Measurements from ENCODE around the gene FXYD1. TPM values are rescaled to one million over a fixed set of nuclear protein-coding genes. Genes with fewer than 3 reads are reported as not detected.

FXYD1 gene
- total RNA-seq, 1 experiment from 2014 or later: not detected

DNA sequence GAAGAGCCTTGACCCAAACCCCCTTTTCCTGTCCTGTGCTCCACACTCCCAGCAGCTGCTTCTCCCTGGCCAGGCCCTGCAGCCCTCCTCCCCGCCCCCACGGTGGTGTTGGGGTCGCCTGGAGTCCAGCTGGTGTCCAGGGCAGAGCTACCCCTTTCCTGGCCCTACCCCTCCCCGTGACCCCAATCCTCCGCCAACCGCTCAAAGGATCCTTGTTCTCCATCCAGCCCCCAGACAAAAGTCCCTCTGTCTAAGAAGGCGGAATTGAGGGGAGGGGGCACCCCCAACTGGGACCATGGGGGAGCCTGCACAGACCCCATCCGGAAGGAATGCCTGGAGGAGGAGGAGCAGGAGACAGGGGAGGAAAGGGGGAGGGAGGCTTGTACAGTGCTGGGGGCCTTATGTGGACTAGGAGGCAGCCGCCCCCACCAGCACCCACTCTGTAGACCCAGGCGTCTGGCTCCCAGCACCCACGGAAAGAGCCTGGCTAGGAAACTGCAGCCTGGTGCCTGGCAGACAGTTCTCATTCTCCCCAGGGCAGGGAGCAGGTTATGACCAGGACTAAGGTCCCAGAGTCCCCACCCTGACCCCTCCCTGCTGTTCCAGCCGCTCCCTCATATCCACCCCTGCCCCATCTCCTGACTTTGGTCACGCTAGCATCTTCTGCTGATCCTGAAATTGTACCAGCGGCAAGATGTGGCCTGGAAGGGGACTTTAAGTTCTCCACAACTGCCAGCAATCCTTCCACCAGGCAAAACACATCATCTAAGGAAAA, 23.3 kb upstream of the FXYD1 start, which contains the start of gene FXYD3:
FXYD3 (plus strand) TSS at position 647 of the 775 bp plus-strand sequence. CDS start 3,554 bp downstream, outside the sequence.
- Histone ChIP-seq H3K27me3 (replicated peaks) (no peaks in the 10 kb centered on the region), H3K27ac (no peak within 1 kb of the TSS), H3K9me3 (replicated peaks) (no peaks in the 10 kb centered on the region), H3K4me3 (no peak within 1 kb of the TSS), H3K4me1 (replicated peaks) (no peaks in the 10 kb centered on the region), H3K36me3 (no peaks in the 10 kb centered on the region)
- DNase-seq (ENCODE audit: low read depth in 1 of 2, low spot score in 2 of 2): no peak

DNA sequence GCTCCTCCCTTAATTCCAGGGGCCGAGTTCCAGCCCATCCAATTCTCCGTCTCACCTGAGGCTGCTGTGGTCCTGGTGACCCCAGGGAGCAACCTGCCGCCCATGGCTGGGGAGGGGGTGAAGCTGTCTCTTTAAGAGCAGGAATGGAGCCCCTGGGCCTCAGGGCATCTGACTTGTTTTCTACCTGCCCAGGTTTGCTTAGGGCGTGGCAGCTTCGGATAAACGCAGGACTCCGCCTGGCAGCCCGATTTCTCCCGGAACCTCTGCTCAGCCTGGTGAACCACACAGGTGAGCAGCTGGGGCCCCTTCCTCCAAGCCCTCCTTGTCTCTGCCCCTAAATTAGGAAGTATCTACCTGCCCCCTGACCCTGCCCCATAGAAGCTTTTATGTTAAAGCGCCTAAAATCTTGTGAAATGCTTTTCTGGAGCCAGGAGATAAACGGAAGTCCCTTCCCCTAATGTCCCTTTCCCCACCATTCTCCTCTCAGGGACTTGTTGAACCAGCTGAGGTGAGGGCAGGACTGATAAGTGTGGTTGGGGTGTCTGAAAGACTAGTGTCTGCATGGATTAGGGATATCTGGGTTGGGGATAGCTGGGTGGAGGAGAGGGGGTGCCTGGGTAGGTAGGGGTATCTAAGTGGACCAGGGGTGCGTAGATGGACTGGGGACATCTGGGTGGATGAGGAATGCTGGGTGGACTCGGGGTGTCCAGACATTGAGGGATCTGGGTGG, 22.4 kb upstream of the FXYD1 start:
- no peak overlapping the region for H3K27ac ChIP-seq
- H3K36me3 ChIP-seq: no peaks in the 10 kb centered on the region
- no peaks in the 10 kb centered on the region for H3K27me3 ChIP-seq (replicated peaks)
- DNase-seq (ENCODE audit: low read depth in 1 of 2, low spot score in 2 of 2): no peak
- no peaks in the 10 kb centered on the region for H3K4me1 ChIP-seq (replicated peaks)
- no peak overlapping the region for H3K4me3 ChIP-seq
- no peaks in the 10 kb centered on the region for H3K9me3 ChIP-seq (replicated peaks)

DNA sequence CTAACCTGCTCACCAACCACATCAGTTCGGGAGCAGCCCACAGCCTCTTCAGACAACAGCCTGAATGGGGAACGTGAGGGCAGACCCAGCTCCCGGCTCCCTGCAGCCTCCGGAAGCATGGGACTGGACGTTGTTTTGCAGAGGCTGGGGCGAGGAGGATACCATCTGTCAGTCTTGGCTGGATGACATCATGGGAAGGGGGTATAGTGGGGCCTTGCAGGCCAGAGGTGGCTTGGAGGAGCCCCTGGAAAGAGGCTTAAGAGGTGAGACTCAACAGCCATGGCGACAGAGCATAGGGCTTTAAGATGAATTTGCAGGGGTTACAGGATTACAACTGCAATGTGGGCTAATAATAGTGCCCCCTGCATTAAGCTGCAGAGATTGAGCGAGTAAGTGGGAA, 21.5 kb upstream of the FXYD1 start:
- no peaks in the 10 kb centered on the region for H3K9me3 ChIP-seq (replicated peaks)
- no peak overlapping the region for H3K27ac ChIP-seq
- no peaks in the 10 kb centered on the region for H3K36me3 ChIP-seq
- no peak overlapping the region for H3K4me3 ChIP-seq
- H3K4me1 ChIP-seq (replicated peaks): no peaks in the 10 kb centered on the region
- H3K27me3 ChIP-seq (replicated peaks): no peaks in the 10 kb centered on the region
- DNase-seq (ENCODE audit: low read depth in 1 of 2, low spot score in 2 of 2): no peak

DNA sequence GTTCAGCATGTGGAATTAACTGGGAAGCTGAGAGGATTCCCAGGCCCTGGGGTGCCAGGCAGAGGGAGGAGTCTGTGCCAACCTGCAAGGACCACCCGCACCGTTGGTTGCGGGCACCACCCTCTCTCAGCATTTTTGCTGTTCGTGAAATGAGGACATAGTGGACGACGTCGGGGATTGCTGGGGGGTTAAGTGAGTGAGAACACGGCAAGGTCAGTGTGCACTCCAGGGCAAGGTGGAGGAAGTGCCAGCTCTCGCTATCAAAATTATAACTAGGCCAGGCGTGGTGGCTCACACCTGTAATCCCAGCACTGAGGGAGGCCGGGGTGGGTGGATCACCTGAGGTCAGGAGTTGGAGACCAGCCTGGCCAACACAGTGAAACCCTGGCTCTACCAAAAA, 20.8 kb upstream of the FXYD1 start:
- no peaks in the 10 kb centered on the region for H3K36me3 ChIP-seq

DNA sequence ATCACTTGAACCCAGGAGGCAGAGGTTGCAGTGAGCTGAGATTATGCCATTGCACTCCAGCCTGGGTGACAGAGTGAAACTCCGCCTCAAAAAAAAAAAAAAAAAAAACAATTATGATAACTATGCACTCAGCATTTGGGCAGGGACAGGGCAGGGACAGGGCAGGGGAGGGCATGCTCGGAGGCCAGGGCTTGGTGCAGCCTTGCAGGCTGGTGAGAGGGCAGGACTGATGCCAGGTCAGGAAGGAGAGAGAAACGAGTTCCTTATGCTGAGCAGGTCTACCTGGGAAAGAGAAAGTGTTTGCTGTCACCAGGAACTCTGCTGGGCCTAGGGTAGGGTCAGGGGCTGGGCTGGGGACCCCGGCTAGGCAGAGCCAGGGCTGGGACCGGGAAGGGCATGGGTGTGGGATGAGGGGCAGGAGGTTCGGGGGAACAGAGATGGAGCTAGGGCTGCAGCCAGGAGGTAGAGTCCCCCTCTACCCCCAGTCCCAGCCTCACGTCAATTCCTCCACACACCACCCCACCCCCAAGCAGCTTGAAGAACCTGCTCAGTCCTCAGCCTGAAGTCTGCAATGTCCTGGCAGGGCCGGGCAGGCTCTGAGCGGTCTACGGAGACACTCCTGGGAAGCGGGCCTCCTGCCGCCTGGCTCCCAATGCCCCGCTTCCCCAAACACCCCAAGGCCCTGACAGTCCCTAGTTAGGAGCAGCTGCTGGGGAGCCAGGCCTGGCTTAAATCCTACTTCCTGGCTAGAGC, 20.2 kb upstream of the FXYD1 start:
- no peak overlapping the region for H3K4me3 ChIP-seq
- H3K27ac ChIP-seq: no peak overlapping the region
- H3K27me3 ChIP-seq (replicated peaks): no peaks in the 10 kb centered on the region
- no peaks in the 10 kb centered on the region for H3K36me3 ChIP-seq
- no peaks in the 10 kb centered on the region for H3K4me1 ChIP-seq (replicated peaks)
- no peak for DNase-seq (ENCODE audit: low read depth in 1 of 2, low spot score in 2 of 2)
- H3K9me3 ChIP-seq (replicated peaks): no peaks in the 10 kb centered on the region

More for the DNA sequence above, 20.8 kb upstream of the FXYD1 start:
- Histone ChIP-seq H3K4me3 (no peak overlapping the region), H3K4me1 (replicated peaks) (no peaks in the 10 kb centered on the region), H3K27ac (no peak overlapping the region), H3K27me3 (replicated peaks) (no peaks in the 10 kb centered on the region), H3K9me3 (replicated peaks) (no peaks in the 10 kb centered on the region)
- no peak for DNase-seq (ENCODE audit: low read depth in 1 of 2, low spot score in 2 of 2)

DNA sequence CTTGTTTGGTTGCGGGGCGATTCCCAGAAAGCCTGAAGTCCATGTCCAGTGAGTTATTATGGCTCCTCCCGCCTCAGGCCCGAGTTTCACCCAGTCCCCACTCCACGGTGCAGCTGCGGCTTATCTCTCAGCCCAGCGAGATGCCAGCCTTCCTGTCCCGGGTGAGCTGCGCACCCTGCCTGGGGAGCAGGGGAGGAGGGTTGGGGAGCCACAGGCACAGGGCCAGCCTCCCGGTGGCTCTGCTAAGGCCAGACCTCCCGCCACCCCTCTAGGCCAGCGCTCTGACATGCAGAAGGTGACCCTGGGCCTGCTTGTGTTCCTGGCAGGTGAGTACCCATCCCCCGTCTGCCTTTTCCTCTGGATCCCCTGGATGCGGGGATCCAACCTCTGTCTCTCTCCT, 19.5 kb upstream of the FXYD1 start:
- Histone ChIP-seq H3K4me3 (no peak overlapping the region), H3K27ac (no peak overlapping the region), H3K27me3 (replicated peaks) (no peaks in the 10 kb centered on the region), H3K36me3 (no peaks in the 10 kb centered on the region), H3K9me3 (replicated peaks) (no peaks in the 10 kb centered on the region), H3K4me1 (replicated peaks) (peaks cover 2% of the 10 kb centered on the region)
- no peak for DNase-seq (ENCODE audit: low read depth in 1 of 2, low spot score in 2 of 2)

DNA sequence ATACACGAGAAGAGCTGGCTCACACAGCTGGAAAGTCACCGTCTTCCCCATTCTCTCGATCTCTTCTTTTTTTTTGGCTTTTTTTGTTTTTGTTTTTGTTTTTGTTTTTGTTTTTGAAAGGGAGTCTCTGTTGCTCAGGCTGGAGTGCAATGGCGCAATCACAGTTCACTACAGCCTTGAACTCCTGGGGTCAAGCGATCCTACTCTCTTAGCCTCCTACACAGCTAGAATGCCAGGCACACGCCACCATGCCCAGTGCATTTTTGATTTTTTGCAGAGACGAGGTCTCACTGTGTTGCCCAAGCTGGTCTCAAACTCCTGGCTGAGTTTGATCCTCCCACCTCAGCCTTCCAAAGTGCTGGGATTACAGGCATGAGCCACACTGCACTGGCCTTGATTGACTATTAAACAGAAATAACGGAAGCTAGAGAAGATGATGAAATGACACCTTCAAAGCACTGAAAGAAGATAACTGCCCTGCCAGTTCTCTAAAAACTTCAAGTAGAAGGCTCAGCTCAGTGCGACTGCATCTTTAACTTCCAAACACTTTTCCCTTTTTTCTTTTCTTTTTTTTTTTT, 19.0 kb upstream of the FXYD1 start:
- peaks cover 8% of the 10 kb centered on the region for H3K4me1 ChIP-seq (replicated peaks)
- no peak for DNase-seq (ENCODE audit: low read depth in 1 of 2, low spot score in 2 of 2)
- no peaks in the 10 kb centered on the region for H3K36me3 ChIP-seq
- no peak overlapping the region for H3K27ac ChIP-seq
- H3K9me3 ChIP-seq (replicated peaks): no peaks in the 10 kb centered on the region
- H3K27me3 ChIP-seq (replicated peaks): no peaks in the 10 kb centered on the region
- H3K4me3 ChIP-seq: no peak overlapping the region

DNA sequence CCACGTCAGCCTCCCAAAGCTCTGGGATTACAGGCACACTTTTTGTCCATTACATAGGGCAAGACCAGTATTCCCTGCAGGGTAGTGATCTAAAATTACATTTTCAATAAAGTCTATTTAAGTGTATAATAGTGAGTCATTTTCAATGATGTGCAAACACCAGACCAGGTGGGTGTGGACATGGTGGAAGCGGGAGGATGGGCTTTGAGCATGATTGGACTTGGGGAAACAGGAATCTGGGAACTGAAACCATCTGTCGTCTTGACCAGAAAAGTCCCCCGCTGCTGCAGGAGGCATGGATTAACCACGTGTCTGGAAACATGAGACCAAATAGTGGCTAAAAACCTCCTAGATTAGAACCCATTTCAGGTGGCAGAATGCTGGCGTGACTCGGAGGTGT, 18.1 kb upstream of the FXYD1 start:
- no peaks in the 10 kb centered on the region for H3K27me3 ChIP-seq (replicated peaks)
- H3K36me3 ChIP-seq: no peaks in the 10 kb centered on the region
- H3K4me3 ChIP-seq: no peak overlapping the region
- no peaks in the 10 kb centered on the region for H3K9me3 ChIP-seq (replicated peaks)
- peaks cover 12% of the 10 kb centered on the region for H3K4me1 ChIP-seq (replicated peaks)
- no peak for DNase-seq (ENCODE audit: low read depth in 1 of 2, low spot score in 2 of 2)
- no peak overlapping the region for H3K27ac ChIP-seq

DNA sequence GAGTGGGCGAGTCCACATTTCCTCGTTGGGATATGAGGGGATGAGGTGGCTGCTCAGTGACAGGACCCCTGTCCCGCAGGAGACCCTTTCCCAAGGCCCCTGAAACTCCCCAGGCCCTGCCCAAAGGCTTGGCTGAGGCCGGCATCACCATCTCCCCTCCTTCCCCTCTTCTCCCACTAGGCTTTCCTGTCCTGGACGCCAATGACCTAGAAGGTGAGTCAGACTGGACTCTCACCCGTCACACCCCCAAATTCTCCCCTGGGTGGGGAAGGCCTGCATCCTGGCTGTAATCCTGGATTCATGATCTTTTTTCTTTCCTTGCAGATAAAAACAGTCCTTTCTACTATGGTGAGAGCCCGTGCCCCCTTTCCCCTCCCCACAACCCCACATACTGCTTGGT, 17.7 kb upstream of the FXYD1 start:
- no peaks in the 10 kb centered on the region for H3K9me3 ChIP-seq (replicated peaks)
- H3K27ac ChIP-seq: no peak overlapping the region
- no peak for DNase-seq (ENCODE audit: low read depth in 1 of 2, low spot score in 2 of 2)
- peaks cover 12% of the 10 kb centered on the region for H3K4me1 ChIP-seq (replicated peaks)
- no peak overlapping the region for H3K4me3 ChIP-seq
- no peaks in the 10 kb centered on the region for H3K27me3 ChIP-seq (replicated peaks)
- no peaks in the 10 kb centered on the region for H3K36me3 ChIP-seq

DNA sequence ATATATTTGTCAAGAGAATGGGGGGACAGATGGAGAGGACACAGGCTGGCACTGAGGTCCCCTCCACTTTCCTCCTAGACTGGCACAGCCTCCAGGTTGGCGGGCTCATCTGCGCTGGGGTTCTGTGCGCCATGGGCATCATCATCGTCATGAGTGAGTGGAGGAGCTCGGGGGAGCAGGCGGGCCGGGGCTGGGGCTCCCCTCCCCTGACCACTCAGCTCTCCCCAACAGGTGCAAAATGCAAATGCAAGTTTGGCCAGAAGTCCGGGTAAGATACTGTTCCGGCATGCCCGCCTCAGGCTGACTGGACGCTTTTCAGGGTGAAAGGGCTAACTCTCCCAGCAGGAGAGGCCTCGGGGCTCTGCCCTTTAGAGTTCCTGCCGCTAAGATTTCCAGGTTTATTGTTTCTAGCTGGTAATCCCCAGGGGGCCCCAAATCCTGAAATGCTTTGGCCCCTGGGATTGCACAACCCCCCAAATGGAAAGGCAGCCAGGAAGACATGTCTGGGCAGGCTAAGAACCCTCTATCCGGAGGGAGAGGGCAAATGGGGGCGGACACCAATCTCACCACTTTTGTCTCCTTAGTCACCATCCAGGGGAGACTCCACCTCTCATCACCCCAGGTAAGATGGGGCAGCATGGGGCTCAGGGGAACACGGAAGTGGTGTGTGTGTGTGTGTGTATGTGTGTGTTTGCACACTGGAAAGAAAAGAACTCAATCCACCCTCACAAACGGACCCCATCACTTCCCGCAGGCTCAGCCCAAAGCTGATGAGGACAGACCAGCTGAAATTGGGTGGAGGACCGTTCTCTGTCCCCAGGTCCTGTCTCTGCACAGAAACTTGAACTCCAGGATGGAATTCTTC, 15.7 kb upstream of the FXYD1 start:
- H3K27ac ChIP-seq: no peak overlapping the region

DNA sequence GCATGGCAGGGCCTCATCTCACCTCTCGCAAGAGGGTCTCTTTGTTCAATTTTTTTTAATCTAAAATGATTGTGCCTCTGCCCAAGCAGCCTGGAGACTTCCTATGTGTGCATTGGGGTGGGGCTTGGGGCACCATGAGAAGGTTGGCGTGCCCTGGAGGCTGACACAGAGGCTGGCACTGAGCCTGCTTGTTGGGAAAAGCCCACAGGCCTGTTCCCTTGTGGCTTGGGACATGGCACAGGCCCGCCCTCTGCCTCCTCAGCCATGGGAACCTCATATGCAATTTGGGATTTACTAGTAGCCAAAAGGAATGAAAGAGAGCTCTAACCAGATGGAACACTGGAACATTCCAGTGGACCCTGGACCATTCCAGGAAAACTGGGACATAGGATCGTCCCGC, 15.1 kb upstream of the FXYD1 start:
- no peaks in the 10 kb centered on the region for H3K27me3 ChIP-seq (replicated peaks)
- no peaks in the 10 kb centered on the region for H3K9me3 ChIP-seq (replicated peaks)
- no peak overlapping the region for H3K27ac ChIP-seq
- H3K4me3 ChIP-seq: no peak overlapping the region
- DNase-seq (ENCODE audit: low read depth in 1 of 2, low spot score in 2 of 2): no peak
- H3K36me3 ChIP-seq: no peaks in the 10 kb centered on the region
- peaks cover 12% of the 10 kb centered on the region for H3K4me1 ChIP-seq (replicated peaks)

More for the DNA sequence above, 15.7 kb upstream of the FXYD1 start:
- DNase-seq (ENCODE audit: low read depth in 1 of 2, low spot score in 2 of 2): no peak
- Histone ChIP-seq H3K4me1 (replicated peaks) (peaks cover 12% of the 10 kb centered on the region), H3K9me3 (replicated peaks) (no peaks in the 10 kb centered on the region), H3K4me3 (no peak overlapping the region), H3K27me3 (replicated peaks) (no peaks in the 10 kb centered on the region), H3K36me3 (no peaks in the 10 kb centered on the region)

DNA sequence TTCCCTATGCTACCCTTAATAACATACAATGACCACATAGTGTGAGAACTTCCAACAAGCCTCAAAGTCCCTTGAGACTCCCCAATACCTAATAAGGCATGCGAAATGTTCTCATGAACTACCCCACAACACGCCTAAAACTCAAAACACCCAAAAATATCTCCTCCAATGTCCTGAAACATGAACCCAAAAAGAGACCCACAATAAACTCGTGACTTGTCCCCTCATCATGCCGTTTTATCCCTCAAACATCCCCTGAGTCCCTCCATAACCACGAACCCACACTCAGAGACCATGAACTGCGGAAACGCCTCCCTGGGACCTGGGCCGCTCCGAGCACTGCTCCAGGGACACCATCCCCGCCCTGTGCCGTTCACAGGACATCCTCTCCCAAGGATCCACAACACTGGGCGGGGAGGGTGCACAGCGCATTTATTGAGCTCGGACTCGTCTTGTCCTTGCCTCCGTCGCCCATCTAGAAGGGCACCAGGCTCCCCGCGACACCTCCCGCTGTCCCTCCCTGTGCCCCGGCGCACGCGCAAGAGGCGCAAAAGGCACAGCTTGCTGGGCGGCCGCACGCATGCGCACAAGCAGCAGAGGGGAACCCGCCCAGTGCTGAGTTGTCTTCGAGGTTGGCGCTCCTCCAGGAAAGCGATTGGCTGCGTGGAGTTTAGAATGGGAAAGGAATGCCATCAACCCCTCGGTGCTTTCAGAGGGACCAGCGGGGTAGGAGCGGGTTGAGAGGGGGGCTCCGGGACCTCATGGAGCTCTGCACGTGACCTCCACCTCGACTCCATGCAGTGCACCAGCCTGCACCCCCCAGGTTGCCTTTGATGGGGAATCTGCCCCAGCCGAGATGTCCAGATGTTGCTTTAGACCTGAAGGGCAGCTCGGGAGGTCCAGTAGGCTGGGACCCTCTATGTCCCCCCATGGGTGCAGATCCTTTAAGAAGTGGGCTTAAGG, 14.2 kb upstream of the FXYD1 start:
- DNase-seq (ENCODE audit: low read depth in 1 of 2, low spot score in 2 of 2): peak; percentile 86 to 93
- H3K4me3 ChIP-seq: peak overlapping the region; percentile 38
- peaks cover 12% of the 10 kb centered on the region for H3K4me1 ChIP-seq (replicated peaks)
- no peaks in the 10 kb centered on the region for H3K9me3 ChIP-seq (replicated peaks)
- H3K27ac ChIP-seq: no peak overlapping the region
- H3K36me3 ChIP-seq: no peaks in the 10 kb centered on the region
- H3K27me3 ChIP-seq (replicated peaks): no peaks in the 10 kb centered on the region

Measured in SJSA1 (cell line).